Measurements from ENCODE around the gene TNFAIP3.
"Not testable (repeated sequence)": the region's sequence is repeated elsewhere in the genome, so short reads cannot be mapped to it uniquely, and the experiment has no call there.

The TNFAIP3 gene

DNA sequence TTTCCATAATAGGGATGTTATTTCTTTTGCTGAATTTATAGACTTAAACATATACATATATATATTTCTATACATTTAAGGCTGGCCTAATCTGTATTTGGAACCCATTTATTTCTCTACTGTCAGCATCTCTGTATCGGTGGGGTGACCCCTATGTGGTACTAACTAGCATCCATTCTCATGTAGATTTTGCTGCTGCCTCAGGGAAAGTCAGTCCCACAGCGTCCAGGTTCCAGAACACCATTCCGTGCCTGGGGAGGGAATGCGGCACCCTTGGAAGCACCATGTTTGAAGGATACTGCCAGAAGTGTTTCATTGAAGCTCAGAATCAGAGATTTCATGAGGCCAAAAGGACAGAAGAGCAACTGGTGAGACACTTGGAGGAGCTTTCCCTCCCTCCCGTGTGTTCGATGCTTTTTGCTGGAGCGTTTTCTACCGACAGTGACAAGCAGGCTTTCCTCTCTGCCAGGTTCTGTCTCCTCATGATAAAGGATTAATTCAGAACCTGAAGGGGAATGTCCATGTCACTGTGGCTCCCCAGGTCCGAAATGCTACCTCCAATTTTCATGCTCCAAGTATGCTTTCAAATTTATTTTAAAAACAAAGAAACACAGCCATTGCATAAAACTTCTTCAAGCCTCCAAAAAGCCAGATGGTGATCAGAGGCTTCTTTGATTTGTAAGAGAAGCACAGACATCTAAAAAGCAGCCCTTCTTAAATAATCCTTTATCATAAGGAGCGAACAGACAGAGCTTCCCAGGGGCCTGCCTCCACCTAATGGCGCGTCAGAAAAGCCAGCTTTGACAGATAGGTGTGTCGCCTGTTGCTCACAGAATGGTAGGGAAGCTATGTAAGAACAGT lies 13.1 kb downstream of the TNFAIP3 start:
- no peak for DNase-seq

GRCh38 chr6:137880746-137881521 lies 13.9 kb downstream of the TNFAIP3 start:
- DNase-seq: no peak

GRCh38 chr6:137881522-137881886 lies 14.4 kb downstream of the TNFAIP3 start:
- DNase-seq: no peak

DNA sequence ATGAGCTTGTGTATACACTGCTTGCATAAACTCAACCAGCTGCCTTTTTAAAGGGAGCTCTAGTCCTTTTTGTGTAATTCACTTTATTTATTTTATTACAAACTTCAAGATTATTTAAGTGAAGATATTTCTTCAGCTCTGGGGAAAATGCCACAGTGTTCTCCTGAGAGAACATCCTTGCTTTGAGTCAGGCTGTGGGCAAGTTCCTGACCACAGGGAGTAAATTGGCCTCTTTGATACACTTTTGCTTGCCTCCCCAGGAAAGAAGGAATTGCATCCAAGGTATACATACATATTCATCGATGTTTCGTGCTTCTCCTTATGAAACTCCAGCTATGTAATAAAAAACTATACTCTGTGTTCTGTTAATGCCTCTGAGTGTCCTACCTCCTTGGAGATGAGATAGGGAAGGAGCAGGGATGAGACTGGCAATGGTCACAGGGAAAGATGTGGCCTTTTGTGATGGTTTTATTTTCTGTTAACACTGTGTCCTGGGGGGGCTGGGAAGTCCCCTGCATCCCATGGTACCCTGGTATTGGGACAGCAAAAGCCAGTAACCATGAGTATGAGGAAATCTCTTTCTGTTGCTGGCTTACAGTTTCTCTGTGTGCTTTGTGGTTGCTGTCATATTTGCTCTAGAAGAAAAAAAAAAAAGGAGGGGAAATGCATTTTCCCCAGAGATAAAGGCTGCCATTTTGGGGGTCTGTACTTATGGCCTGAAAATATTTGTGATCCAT lies 15.3 kb downstream of the TNFAIP3 start:
- DNase-seq: peak; percentile 60 to 68

DNA sequence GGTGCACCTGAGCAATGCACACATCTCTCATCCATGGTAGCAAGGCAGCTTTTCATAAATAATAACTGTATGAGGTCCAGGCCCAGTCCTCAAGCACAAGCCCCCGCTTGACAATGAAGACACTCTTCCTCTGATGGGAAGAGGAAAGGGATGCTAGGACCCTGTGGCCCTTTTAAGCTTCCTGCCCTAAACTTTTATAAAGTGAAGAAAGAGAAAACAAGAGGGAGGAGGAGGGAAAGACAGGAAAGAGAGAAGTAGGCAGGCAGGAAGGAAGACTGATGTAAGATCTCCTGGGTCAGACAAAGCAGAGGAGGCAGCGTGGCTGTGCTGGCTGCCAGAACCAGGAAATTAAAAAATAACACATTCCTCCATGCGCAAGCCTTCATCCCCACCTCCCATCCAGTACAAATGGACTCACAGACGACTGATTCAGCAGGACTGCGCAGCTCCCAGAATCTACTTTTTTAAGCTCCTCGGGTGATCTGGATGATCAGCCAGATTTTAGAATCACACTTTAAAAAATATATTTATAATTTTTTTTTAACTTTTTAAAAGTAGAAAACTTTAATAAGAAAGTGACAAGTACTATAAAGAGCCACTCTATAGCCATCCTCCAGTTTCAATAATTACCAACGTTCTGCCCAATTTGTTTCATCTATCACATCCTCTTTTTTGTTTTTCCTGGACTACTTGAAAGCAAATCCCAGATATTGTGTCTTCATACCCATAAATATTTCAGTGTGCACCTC lies 16.5 kb downstream of the TNFAIP3 start:
- peak; percentile 30 to 53 for DNase-seq

DNA sequence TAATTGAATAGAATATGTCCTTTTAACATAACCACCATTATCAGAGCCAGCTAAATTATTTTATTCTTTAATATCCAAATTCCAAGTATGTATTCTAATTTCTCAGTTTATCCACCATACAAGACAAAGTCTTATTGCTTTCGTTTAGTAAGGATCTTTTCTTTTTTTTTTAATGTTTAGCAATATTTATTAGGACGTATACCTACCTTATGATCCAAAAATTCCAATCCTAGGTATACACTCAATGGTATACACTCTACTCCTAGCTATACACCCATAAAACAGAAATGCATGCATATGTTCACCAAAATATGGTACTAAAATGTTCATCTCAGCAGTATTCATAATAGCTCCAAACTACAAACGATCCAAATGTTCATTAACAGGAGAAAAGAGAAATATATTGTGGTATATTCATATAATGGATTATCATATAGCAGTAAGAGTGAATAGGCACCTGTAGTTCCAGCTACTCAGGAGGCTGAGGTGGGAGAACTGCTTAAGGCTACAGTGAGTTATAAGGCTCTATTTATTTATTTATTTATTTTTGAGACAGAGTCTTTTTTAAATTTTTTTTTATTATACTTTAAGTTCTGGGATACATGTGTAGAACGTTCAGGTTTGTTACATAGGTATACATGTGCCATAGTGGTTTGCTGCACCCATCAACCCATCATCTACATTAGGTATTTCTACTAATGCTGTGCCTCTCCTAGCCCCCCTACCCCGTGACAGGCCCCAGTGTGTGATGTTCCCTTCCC lies 17.3 kb downstream of the TNFAIP3 start:
- DNase-seq: no peak

- not testable (repeated sequence) for DNase-seq
These were observed 17.8 kb downstream of the TNFAIP3 start for GRCh38 chr6:137884910-137885229.

- DNase-seq: not testable (repeated sequence)
These were observed 19.2 kb downstream of the TNFAIP3 start for GRCh38 chr6:137886226-137886625.

DNA sequence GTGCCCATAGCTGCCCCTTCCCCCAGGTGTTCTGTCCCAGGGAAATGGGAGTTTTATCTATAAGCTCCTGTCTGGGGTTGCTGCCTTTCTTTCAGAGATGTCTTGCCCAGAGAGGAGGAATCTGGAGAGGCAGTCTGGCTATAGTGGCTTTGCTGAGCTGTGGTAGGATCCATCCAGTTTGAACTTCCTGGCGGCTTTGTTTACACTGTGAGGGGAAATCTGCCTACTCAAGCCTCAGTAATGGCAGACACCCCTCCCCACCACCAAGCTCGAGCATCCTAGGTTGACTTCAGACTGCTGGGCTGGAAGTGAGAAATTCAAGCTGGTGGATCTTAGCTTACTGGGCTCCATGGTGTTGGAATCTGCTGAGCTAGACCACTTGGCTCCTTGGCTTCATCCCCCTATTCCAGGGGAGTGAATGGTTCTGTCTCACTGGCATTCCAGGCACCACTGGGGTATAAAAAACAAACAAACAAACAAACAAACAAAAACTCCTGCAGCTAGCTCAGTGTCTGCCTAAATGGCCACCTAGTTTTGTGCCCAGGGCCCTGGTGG lies 24.0 kb downstream of the TNFAIP3 start:
- DNase-seq: no peak

DNA sequence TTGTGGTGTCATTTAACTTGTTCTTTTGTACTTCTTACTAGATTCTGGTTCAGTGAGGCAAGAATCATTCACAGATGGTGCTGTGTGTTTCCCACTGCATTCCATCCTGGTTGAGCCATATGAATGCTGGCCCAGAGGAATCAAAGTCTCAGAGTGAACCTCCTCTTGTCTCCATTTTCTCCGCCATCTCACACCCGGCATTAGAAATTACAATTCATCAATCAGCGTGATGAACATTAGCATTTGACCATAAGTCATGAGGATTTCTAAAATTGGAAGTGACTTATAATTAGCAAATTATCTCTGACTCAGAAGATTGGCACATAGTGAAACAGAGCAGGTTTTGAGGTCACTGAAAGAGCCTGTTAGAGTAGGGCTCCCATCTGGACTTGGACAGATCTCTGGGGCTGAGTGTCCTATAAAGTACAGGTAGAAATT lies 25.2 kb downstream of the TNFAIP3 start:
- no peak for DNase-seq

DNA sequence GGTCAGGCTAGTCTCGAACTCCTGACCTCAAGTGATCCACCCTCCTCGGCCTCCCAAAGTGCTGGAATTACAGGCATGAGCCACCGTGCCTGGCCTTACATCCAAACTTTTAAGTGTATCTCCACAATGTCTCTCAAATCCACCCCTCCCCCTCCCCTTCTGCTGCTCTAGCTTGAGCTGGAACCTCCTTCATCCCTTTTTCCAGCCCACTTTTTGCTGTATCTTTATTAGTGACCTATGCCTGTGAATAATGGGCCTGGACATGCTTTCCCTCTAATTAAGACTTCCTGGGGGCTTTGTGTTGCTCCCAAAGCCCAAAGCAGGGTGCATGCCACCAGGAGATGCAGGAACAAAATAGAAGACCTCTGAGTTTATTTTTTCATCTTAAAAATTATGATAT lies 26.1 kb downstream of the TNFAIP3 start:
- DNase-seq: no peak

GRCh38 chr6:137893726-137894125 lies 26.7 kb downstream of the TNFAIP3 start:
- DNase-seq: no peak

DNA sequence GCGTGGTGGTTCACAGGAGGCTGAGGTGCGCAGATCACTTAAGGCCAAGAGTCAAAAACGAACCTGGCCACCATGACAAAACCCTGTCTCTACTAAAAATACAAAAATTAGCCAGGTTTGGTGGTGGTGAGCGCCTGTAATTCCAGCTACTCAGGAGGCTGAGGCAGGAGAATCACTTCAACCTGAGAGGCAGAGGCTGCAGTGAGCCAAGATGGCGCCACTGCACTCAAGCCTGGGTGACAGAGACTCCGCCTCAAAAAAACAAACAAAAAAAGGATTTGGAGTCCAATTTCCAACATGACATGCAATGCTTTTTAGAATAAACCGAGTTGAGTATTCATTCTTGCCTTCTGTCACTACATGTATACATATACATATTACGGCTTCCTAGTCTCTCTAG lies 27.3 kb downstream of the TNFAIP3 start:
- not testable (repeated sequence) for DNase-seq

DNA sequence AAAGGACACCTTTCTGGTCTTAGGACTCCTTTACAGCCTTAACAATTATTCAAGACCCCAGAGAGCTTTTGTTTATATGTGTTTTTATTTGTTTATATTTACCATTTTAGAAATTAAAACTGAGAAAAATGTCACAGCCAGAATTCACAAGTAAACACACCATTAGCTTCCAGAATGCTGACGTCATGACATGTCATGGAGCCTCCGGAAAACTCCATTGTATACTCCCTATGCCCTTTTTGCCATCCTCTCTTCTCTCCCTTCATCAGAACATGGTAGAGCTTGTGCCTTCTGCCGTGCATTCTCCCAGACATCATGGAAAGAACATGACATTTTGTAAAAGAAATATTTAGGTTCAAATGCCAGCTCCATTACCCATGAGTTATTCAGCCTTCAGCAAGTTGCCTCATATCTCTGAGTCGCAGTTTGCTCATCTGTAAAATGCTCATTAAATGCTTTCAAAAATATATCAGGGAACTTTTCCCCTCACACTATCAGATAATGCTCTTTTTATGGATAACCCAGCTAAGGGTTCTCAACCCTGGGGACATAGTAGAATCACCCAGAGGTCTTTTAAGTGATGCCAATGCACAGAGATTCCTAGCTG lies 27.8 kb downstream of the TNFAIP3 start:
- no peak for DNase-seq

DNA sequence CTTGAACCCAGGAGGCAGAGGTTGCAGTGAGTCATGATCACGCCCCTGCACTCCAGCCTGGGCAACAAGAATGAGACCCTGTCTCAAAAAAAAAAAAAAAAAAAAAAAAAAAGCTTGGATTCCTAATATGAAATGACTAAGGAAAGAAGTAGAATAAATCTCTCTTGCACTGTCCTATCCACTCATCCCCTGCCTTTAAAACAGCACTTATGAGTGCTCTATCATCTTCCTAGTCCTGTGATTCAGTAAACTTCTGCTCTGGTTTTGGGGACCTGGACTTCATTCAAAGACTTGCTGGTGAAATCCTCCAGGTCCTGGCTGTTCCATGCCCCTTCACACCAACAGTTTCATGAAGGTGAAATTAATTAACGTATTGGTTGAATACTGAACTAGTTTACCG lies 29.6 kb downstream of the TNFAIP3 start:
- no peak for DNase-seq

GRCh38 chr6:137900815-137901214 lies 33.8 kb downstream of the TNFAIP3 start:
- DNase-seq: no peak

- DNase-seq: no peak
These were observed 34.4 kb downstream of the TNFAIP3 start for GRCh38 chr6:137901454-137901853.

GRCh38 chr6:137902699-137903098 lies 35.6 kb downstream of the TNFAIP3 start:
- no peak for DNase-seq

DNA sequence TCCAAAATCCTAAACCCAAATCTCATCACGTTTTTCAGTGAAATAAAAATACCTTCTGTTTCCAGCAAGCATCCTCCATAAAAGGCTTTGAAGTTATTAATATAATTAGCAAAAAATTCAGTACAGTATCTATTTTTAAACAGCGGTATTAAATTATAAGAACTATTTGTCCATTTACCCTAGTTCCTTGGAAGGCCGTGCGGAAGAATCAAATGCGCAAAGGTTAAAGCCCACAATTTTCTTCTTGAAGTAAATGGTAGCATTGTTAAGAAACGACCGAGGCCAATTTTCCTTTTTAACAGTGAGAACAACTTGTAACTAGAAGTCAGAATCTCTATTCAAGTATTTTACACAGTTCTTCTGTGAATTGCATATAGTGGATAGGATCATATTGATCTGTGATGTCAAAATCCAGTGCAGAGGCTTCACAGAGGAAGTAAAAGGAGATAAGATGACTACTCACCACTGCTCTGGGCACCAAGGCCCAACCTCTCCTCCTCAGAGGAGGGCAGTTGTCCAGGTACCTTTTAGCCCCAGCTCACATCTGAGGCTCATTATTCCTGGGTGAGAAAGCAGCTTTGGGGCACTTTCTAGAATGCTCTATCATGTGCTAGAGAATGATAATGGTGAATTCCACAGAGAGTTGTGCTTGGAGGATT lies 36.3 kb downstream of the TNFAIP3 start:
- DNase-seq: no peak

DNA sequence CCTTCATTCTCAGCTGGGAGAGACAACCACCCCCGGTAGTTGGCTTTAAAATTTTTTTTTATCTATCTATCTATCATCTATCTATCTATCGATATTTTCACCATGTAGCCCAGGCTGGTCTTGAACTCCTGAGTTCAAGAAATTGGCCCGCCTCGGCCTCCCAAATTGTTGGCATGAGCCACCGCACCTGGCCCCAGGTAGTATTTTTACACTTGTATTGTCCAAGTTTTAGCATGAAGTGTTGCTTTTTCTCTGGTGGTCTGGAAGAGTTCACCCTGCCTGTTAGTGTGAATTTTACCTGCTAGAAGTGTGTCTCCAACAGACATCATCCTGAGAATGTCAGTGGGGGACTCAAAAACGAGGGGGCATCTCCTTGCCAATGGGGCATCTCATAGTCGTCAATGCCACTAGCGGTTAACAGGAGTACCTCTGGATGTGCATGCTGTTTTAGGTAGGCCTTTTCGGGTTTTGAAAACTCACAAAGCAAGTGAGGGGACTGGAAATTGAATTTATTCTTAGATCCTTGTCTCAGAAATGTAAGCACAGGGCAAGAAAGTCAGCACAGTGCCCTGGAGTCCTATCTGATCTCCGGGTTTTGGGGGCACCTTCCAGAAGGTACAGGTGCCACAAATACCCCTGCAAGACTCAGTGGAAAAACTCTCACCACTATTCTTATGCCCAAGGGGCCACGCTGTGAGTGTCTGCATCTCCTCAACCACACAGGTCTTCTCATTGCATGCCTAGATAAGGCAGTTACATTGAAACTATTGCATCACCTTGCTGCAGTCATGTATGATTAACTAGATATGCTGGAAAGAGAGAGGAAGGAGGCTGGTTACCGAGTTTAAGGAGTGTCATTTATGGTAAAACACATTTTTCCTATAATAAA lies 37.1 kb downstream of the TNFAIP3 start:
- DNase-seq: no peak

Measured in Kasumi-1 (cell line).